Keratinocyte (primary cell): ENCODE results near the gene SLC6A1. TPM values are rescaled to one million over a fixed set of nuclear protein-coding genes. Genes with fewer than 3 reads are reported as not detected.

Source experiments
- DNase-seq: peaks from one replicate; pipeline ENCODE4 v3.0.0-alpha.2; 2011; ENCODE audit warnings: low read depth, missing footprints, low spot score
- FAIRE-seq: peaks from 2 replicates; lab custom pipeline; 2011; peaks lifted over from hg19 to GRCh38; lab: Jason Lieb, UNC
- H2AFZ ChIP-seq: 2 replicates; pipeline ENCODE4 v1.6.0; 2012; ENCODE audit warnings: low read length, control low read depth, inconsistent platforms; ENCODE audit not compliant: control insufficient read depth
- H3K27ac ChIP-seq: 2 replicates; pipeline ENCODE4 v1.5.1; 2011; ENCODE audit warnings: low read length; ENCODE audit not compliant: control insufficient read depth, insufficient read depth
- H3K27me3 ChIP-seq: 3 replicates; pipeline ENCODE4 v1.6.0; 2011; ENCODE audit warnings: low read length; ENCODE audit not compliant: control insufficient read depth, insufficient read depth; ENCODE audit errors: extremely low read depth
- H3K36me3 ChIP-seq, 2 experiments: 2 replicates in 1 of 2; 3 replicates in 1 of 2; pipeline ENCODE4 v1.5.1; 2011; ENCODE audit warnings: low read length in 2 of 2, mild to moderate bottlenecking in 1 of 2; ENCODE audit not compliant: control insufficient read depth in 2 of 2, insufficient read depth in 2 of 2; ENCODE audit errors: extremely low read depth in 1 of 2
- H3K4me1 ChIP-seq: 3 replicates; pipeline ENCODE4 v1.5.1; 2011; ENCODE audit warnings: low read length; ENCODE audit not compliant: control insufficient read depth, insufficient read depth; ENCODE audit errors: extremely low read depth
- H3K4me2 ChIP-seq: 3 replicates; pipeline ENCODE4 v1.6.0; 2011; ENCODE audit warnings: low read depth, low read length; ENCODE audit not compliant: control insufficient read depth, insufficient read depth; ENCODE audit errors: extremely low read depth
- H3K4me3 ChIP-seq, 3 experiments: fragments of 200-600 bp in 1 of 3; sonication (generic) in 1 of 3; 2 replicates in 2 of 3; 3 replicates in 1 of 3; pipeline ENCODE4 v1.5.1; 2011 to 2016; ENCODE audit warnings: low read length in 3 of 3, mild to moderate bottlenecking in 3 of 3, control low read depth in 2 of 3, inconsistent platforms in 1 of 3, low read depth in 1 of 3, mixed read lengths in 1 of 3, mixed run types in 1 of 3, moderate library complexity in 1 of 3; ENCODE audit not compliant: control insufficient read depth in 2 of 3, insufficient read depth in 2 of 3; ENCODE audit errors: extremely low read depth in 1 of 3
- H3K79me2 ChIP-seq: 2 replicates; pipeline ENCODE4 v1.6.0; 2012; ENCODE audit warnings: low read length; ENCODE audit not compliant: control insufficient read depth, insufficient read depth
- H3K9ac ChIP-seq: 3 replicates; pipeline ENCODE4 v1.6.0; 2011; ENCODE audit warnings: low read length; ENCODE audit not compliant: control insufficient read depth, insufficient read depth; ENCODE audit errors: extremely low read depth
- H3K9me1 ChIP-seq: 3 replicates; pipeline ENCODE4 v1.6.0; 2011; ENCODE audit warnings: low read length; ENCODE audit not compliant: control insufficient read depth, insufficient read depth; ENCODE audit errors: extremely low read depth
- H3K9me3 ChIP-seq: 2 replicates; pipeline ENCODE4 v1.5.1; 2012; ENCODE audit warnings: low read depth, low read length; ENCODE audit not compliant: control insufficient read depth
- H4K20me1 ChIP-seq: 3 replicates; pipeline ENCODE4 v1.6.0; 2011; ENCODE audit warnings: low read length; ENCODE audit not compliant: control insufficient read depth, insufficient read depth; ENCODE audit errors: extremely low read depth
- CTCF ChIP-seq, 3 experiments: IDR thresholded peaks in 1 of 3; conservative IDR thresholded peaks in 1 of 3; optimal IDR thresholded peaks in 1 of 3; 2 replicates in 2 of 3; 3 replicates in 1 of 3; pipeline versions ENCODE3 to v1.5.1; 2011; ENCODE audit warnings: low read length in 3 of 3, mild to moderate bottlenecking in 3 of 3, moderate library complexity in 2 of 3, control low read depth in 1 of 3, inconsistent platforms in 1 of 3; ENCODE audit not compliant: insufficient read depth in 2 of 3; ENCODE audit errors: extremely low read depth in 1 of 3
- EZH2 ChIP-seq: IDR thresholded peaks from one replicate; pipeline ENCODE4 v1.6.1; 2012; ENCODE audit warnings: inconsistent platforms, mild to moderate bottlenecking, low read length, moderate library complexity
- dilution Hi-C: fragments of 300-500 bp; cut with MboI; formaldehyde crosslinking; loops from one replicate; pipeline ENCODE4 v1.7.0; 2020; ENCODE audit warnings: low sequenced_read_pairs; ENCODE audit not compliant: extremely low pct_ligation_motif_present
- polyA plus RNA-seq, 5 experiments: library from polyadenylated mRNA; depleted of rRNA in 3 of 5; stranded (reverse) in 3 of 5; stranded (forward) in 1 of 5; unstranded in 1 of 5; fragments of >200 nt; gene quantifications; 1 replicate in 1 of 5; 2 replicates in 3 of 5; 3 replicates in 1 of 5; pipeline versions ENCODE4 v1.2.1 to v1.2.3, GENCODE V29; 2011 to 2012; ENCODE audit warnings: missing spikeins in 2 of 5, low read depth in 1 of 5, low replicate concordance in 1 of 5

The SLC6A1 gene
- polyA plus RNA-seq, 1 donor (not counting 4 experiments of a cell fraction or from before 2014, with no cell fraction given), result not detected

- peaks cover 77% of the 10 kb centered on the region for H3K27me3 ChIP-seq
- no peak overlapping the region for H3K9ac ChIP-seq
- H2AFZ ChIP-seq, result no peak overlapping the region
- no peak overlapping the region for H3K4me2 ChIP-seq
- H3K79me2 ChIP-seq, result no peaks in the 10 kb centered on the region
- no peaks in the 10 kb centered on the region for H3K9me3 ChIP-seq
- H3K36me3 ChIP-seq, result no peaks in the 10 kb centered on the region
- H3K9me1 ChIP-seq, result no peaks in the 10 kb centered on the region
- H3K4me3 ChIP-seq, result no peak overlapping the region
- no peaks in the 10 kb centered on the region for H3K4me1 ChIP-seq
- no peak overlapping the region for H3K27ac ChIP-seq
- FAIRE-seq, result no peak
- H4K20me1 ChIP-seq, result peaks cover 5% of the 10 kb centered on the region
- no peak for DNase-seq
- no peak for TF ChIP-seq CTCF (optimal IDR thresholded peaks at IDR 0.05 in 1 of 3, IDR thresholded peaks at IDR 0.05 in 1 of 3, conservative IDR thresholded peaks at IDR 0.05 in 1 of 3; ENCODE audit: extremely low read depth in 1 of 3, insufficient read depth in 2 of 3, low read length in 3 of 3)
- TF ChIP-seq EZH2, result no peak
- dilution Hi-C loops, result no loop called here
Observed at GRCh38 chr3:10988991-10989484, 3.5 kb upstream of the SLC6A1 start.

GRCh38 chr3:10992943-10993728 lies 588 bp downstream of the SLC6A1 start:
- Histone ChIP-seq H3K4me2 (no peak overlapping the region), H3K9me3 (no peaks in the 10 kb centered on the region), H3K9ac (no peak overlapping the region), H3K79me2 (no peaks in the 10 kb centered on the region), H3K9me1 (no peaks in the 10 kb centered on the region), H3K4me3 (no peak overlapping the region), H3K4me1 (no peaks in the 10 kb centered on the region), H3K27ac (no peak overlapping the region), H4K20me1 (peaks cover 5% of the 10 kb centered on the region), H3K36me3 (no peaks in the 10 kb centered on the region), H3K27me3 (peaks cover 81% of the 10 kb centered on the region), H2AFZ (no peak overlapping the region)
- TF ChIP-seq CTCF (optimal IDR thresholded peaks at IDR 0.05 in 1 of 3, IDR thresholded peaks at IDR 0.05 in 1 of 3, conservative IDR thresholded peaks at IDR 0.05 in 1 of 3; ENCODE audit: extremely low read depth in 1 of 3, insufficient read depth in 2 of 3, low read length in 3 of 3) (no peak), EZH2 (peak; percentile 100)
- DNase-seq, result no peak
- dilution Hi-C loops, result no loop called here
- FAIRE-seq, result no peak
